Duodenal mucosa (tissue), 2 donors: Measurements from ENCODE around the gene ADD1.

Experiments used
- H3K27ac ChIP-seq: one replicate; pipeline ENCODE4 v1.7.0; 2013; ENCODE audit warnings: low read depth, low read length
- H3K27me3 ChIP-seq, 2 donors: one replicate each; pipeline ENCODE4 v1.7.0; 2013; ENCODE audit warnings: low read length in 2 of 2, control low read depth in 1 of 2; ENCODE audit not compliant: insufficient read depth in 2 of 2, control insufficient read depth in 1 of 2
- H3K36me3 ChIP-seq, 2 donors: one replicate each; pipeline ENCODE4 v1.7.0; 2013; ENCODE audit warnings: low read length in 2 of 2, control low read depth in 1 of 2; ENCODE audit not compliant: insufficient read depth in 2 of 2, control insufficient read depth in 1 of 2
- H3K4me1 ChIP-seq, 2 donors: one replicate each; pipeline ENCODE4 v1.7.0; 2013; ENCODE audit warnings: low read length in 2 of 2, control low read depth in 1 of 2; ENCODE audit not compliant: insufficient read depth in 2 of 2, control insufficient read depth in 1 of 2
- H3K4me3 ChIP-seq, 2 donors: one replicate each; pipeline ENCODE4 v1.7.0; 2013; ENCODE audit warnings: low read length in 2 of 2, low read depth in 1 of 2
- H3K9ac ChIP-seq, 2 donors: one replicate each; pipeline ENCODE4 v1.7.0; 2013; ENCODE audit warnings: low read length in 2 of 2, low read depth in 1 of 2
- H3K9me3 ChIP-seq, 2 donors: one replicate each; pipeline ENCODE4 v1.7.0; 2013; ENCODE audit warnings: low read length in 2 of 2, control low read depth in 1 of 2; ENCODE audit not compliant: control insufficient read depth in 1 of 2

The ADD1 gene

DNA sequence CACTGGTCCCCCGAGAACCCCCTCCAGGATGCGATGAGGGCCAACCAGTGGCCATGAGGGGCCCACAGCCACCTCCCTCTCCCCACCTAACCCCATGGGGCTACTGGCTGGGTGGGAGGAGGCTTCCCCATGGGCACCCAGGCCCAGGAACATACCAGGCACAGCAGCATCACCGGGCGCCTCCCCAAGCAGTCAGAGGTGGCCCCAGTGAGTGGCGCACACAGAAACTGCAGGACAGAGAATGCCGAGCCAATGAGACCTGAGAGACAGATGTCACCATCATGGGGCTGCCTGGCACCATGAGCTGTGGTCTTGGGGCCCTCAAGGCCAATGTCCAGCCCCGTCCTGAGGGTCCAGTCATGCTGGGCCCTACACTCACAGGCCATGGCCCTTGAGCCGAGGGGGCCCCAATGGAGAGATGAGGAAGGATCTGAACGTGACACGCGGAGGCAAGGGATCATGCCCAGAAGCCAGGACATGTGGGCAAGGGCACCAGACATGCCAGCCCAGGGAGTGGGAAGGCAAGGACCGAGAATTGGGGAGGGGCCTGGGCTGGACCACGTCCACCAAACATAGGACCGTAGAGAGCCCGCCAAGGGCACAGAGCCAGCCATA, 89.4 kb downstream of the ADD1 start:
- H3K4me3 ChIP-seq = peak overlapping the region; percentile 55 to 62
- no peaks in the 10 kb centered on the region for H3K27me3 ChIP-seq
- peaks cover 7 to 41% of the 10 kb centered on the region in 2 donors for H3K36me3 ChIP-seq
- peak overlapping the region; percentile 31 to 60 for H3K9ac ChIP-seq
- H3K27ac ChIP-seq = peak overlapping the region; percentile 56
- H3K4me1 ChIP-seq = peaks cover 47 to 52% of the 10 kb centered on the region in 2 donors
- no peaks in the 10 kb centered on the region for H3K9me3 ChIP-seq

DNA sequence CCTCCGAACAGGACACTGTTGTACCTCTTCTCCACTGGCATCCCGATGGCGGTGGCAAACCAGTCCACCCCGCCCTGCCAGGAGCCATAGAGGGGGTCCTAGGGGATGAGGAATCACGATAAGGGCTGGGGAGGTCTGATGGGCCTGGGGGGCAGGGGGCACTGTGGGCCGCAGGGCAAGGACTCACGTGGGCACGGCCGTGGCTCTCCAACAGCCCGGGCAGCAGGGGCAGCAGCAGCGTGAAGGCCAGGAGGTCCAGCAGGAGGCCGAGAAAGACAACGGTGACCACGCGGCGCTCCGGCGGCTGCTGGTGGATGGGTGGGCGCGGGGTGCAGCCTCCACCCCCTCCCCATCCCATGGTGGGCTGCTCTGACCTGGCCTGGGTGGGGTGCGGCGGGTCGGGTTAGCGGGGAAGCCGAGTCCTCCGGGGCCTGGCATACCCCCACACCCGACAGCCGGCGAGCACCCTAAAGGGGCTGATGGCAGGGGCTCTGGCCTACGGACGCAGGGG, 90.0 kb downstream of the ADD1 start:
- Histone ChIP-seq H3K9ac (peak overlapping the region; percentile 31 to 60), H3K4me3 (peak overlapping the region; percentile 55 to 62), H3K27ac (peak overlapping the region; percentile 56), H3K4me1 (peaks cover 47 to 52% of the 10 kb centered on the region in 2 donors), H3K27me3 (no peaks in the 10 kb centered on the region), H3K9me3 (no peaks in the 10 kb centered on the region), H3K36me3 (peaks cover 9 to 42% of the 10 kb centered on the region in 2 donors)

DNA sequence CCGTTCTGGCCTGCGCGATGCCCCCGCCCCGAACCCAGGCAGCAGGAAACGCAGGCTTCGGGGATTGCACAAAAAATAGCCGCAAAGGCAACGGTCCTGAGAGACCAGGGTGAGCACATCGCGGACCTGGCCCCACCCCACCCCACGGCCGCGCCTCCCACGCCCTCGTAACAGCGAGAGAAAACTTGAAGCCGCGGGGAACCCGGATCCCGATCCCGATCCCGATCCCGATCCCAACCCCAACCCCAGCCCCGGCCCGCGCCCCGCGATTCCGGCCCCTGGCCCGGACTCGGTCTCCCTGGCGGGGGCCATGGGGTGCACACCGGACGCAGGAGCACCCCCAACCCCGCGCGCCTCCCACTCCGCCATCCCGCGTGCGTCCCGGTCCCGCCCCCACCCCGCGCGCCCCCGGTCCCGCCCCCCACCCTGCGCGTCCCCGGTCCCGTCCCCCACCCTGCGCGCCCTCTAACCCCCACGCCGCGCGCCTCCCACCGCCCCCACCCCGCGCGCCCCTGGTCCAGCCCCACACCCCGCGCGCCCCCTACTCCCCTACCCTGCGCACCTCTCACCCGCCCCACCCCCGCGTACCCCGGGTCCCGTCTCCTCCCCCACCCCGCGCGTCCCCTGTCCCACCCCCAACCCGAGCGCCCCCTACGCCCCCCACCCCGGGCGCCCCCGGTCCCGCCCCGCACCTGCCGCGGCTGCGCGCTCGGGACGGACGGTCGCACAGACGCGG, 90.6 kb downstream of the ADD1 start:
- Histone ChIP-seq H3K4me3 (peak overlapping the region; percentile 55 to 62), H3K9me3 (no peaks in the 10 kb centered on the region), H3K36me3 (peaks cover 12 to 42% of the 10 kb centered on the region in 2 donors), H3K4me1 (peaks cover 47 to 52% of the 10 kb centered on the region in 2 donors), H3K9ac (peak overlapping the region in 1 of 2 donors; percentile 60), H3K27me3 (no peaks in the 10 kb centered on the region), H3K27ac (peak overlapping the region; percentile 56)

DNA sequence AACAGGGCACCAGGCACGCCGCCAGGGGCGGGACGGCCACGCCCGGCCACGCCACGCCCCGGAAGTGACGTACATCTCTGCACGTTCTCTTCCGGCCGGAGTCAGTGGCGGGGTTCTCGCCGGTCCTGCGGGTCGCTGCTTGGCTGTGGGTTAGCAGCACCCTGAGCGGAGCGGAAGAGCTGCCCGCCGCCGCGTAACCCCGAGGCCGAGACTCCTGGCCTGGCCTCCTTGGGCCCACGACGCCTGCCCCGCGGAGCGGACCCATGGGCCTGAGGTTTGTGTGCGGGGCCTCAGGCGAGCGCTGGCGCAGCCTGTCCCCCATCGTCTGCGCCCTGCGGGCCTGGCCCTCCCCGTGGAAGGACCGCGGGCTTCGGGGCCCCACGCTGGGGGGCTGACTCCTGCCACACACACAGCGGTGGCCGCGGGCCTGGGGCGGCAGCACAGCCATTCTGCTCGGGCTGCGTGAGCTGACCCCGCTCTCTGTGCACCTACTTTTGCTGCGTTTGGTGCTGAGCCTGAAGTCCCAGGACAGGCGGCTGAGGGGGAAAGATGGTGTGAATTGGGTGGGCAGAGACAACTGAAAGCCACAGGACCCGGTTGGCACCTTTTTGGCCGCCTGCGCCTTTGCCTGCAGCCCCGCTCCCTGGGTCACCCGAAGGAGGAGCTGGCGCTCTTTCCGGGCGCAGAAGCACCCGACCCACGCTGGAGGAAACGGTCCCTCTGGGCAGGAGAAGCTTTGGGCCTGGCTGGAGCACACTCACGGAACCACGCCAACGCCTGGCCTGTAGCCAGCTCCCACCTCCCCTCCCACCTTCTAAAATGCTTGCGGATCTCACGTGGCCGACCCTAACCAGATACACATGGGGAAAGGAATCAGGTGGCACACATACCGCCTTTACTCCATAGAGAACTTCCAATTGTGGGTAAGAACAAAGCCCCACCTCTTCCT, 91.4 kb downstream of the ADD1 start:
- H3K27me3 ChIP-seq = no peaks in the 10 kb centered on the region
- H3K4me1 ChIP-seq = peaks cover 46 to 51% of the 10 kb centered on the region in 2 donors
- peak overlapping the region; percentile 81 for H3K27ac ChIP-seq
- H3K9me3 ChIP-seq = no peaks in the 10 kb centered on the region
- peak overlapping the region; percentile 87 to 97 for H3K9ac ChIP-seq
- peaks cover 12 to 43% of the 10 kb centered on the region in 2 donors for H3K36me3 ChIP-seq
- peak overlapping the region; percentile 76 to 95 for H3K4me3 ChIP-seq

DNA sequence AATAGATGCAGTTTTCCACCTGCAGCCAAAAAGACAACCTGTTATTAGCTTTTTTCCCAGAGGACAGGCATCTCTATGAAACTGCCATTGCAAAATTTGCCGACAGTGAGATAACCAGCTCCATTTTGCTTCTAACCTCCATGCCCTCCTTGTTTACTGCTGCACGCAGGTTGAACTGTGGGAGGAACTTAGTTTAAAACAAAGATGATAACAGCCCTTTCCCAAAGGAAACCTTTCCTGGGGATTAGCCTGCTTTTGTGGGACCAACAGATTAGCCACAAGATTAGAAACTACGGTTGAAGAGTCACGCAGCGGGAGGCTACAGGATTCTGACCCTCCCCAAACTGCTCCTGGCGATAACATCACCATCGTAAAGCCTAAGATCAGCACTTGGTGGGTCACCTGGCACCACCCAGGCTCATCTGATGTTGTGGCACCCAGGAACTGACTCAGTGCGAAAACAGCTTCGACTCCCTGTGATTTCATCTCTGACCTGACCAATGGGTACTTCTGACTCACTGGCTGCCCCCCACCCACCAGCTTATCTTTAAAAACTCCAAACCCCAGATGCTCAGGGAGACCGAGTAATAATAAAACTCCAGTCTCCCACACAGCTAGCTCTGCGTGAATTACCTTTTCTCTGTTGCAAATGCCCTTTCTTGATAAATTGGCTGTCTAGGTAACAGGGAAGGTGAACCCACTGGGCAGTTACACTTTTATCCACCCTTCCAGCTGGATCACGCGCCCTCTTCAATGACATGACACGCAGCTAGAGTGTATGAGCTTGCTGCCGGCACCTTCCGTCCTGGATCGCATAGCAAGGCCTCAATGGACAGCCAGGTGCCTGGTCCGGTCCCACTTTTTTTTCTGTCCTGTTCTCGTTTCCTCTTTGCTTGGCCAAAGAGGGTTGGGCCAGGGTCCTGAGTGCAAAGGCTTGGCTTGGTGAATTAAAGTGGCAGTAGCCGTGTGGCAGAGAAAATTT, 92.4 kb downstream of the ADD1 start:
- Histone ChIP-seq H3K4me3 (peak overlapping the region; percentile 76 to 95), H3K27ac (no peak overlapping the region), H3K9ac (peak overlapping the region; percentile 87 to 97), H3K4me1 (peaks cover 41 to 43% of the 10 kb centered on the region in 2 donors), H3K36me3 (peaks cover 20 to 45% of the 10 kb centered on the region in 2 donors), H3K27me3 (no peaks in the 10 kb centered on the region), H3K9me3 (no peaks in the 10 kb centered on the region)

DNA sequence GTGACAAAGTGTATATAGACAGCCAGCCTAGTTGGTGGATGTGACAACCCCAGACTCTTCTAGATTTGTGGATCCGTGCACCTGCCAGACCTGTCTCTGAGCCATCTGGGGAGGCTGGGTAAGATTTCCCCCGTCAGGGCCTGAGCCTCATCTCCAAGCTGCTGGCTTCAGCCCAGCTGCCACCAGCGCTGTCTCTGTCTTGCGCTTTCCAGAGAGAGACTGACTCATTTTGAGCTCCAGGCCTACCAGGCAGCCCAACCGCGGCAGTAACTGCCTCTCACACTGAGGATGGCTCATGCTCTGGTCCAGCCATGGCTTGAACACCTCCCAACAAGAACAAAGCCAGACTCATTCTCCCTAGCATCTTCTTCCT, 93.1 kb downstream of the ADD1 start:
- Histone ChIP-seq H3K9me3 (no peaks in the 10 kb centered on the region), H3K4me1 (peaks cover 36 to 37% of the 10 kb centered on the region in 2 donors), H3K27ac (no peak overlapping the region), H3K27me3 (no peaks in the 10 kb centered on the region), H3K4me3 (no peak overlapping the region), H3K9ac (no peak overlapping the region), H3K36me3 (peaks cover 27 to 48% of the 10 kb centered on the region in 2 donors)

DNA sequence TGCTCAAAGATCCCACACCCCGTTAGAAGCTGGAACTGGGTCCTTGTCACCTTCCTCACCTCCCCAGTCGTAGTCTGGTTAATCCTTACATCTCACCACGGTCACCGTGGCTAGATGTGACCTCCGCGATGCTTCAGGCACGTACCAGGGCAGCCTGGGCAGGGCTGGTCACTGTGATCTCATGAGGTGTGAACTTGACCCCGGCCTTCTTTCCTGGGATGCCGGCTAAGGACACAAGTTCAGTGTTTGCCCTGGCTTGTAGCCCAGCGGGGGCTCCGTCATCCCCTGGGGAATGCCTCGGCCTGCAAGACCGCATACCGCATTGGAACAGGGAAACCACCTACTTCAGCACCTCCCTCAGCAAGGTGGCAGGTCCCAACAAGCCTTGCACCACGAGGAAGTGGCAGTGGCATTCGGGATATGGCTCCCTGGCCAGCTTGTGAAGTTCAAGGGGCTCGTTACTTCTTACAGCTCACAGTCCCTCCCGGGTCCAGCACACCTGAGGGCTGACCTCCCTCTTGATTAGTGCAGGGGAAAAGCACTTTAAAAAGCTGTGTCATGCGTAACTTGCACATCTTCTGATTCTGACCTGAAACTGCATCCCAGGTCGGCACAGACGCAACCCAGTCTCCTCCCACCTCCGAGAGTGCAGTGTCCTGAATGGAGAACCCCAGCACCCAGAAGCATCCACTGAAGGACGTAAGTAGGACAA, 93.7 kb downstream of the ADD1 start:
- no peak overlapping the region for H3K4me3 ChIP-seq
- H3K9me3 ChIP-seq = no peaks in the 10 kb centered on the region
- peaks cover 27 to 53% of the 10 kb centered on the region in 2 donors for H3K36me3 ChIP-seq
- H3K27ac ChIP-seq = no peak overlapping the region
- H3K27me3 ChIP-seq = no peaks in the 10 kb centered on the region
- H3K4me1 ChIP-seq = peaks cover 33 to 36% of the 10 kb centered on the region in 2 donors
- H3K9ac ChIP-seq = no peak overlapping the region

DNA sequence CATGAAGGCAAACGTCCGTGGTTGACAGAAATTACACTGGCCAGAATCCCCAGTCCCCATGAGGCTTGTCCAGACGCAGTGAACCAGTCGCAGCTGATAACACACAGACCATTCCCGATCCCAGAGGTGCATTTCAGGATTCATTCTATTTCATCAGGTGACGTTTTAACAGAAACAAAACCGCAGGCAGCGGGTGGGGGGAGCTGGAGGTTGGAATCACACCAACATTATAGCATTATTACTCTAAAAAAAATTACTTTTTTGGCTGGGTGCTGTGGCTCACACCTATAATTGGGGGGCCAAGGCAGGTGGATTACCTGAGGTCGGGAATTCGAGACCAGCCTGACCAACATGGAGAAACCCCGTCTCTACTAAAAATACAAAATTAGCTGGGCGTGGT, 94.3 kb downstream of the ADD1 start:
- no peak overlapping the region for H3K27ac ChIP-seq
- H3K4me1 ChIP-seq = peaks cover 30 to 33% of the 10 kb centered on the region in 2 donors
- peaks cover 27 to 60% of the 10 kb centered on the region in 2 donors for H3K36me3 ChIP-seq
- H3K4me3 ChIP-seq = no peak overlapping the region
- no peaks in the 10 kb centered on the region for H3K27me3 ChIP-seq
- H3K9me3 ChIP-seq = no peaks in the 10 kb centered on the region
- no peak overlapping the region for H3K9ac ChIP-seq
